Body of pancreas (tissue), 4 donors: ENCODE measurements around the gene OLIG1. TPM values are rescaled to one million over a fixed set of nuclear protein-coding genes. Genes with fewer than 3 reads are reported as not detected.

ENCODE experiments used
- ATAC-seq: fragments of 150-250 bp; one replicate; pipeline ENCODE4 v1.9.1; 2016
- DNase-seq, 4 donors: peaks; one replicate each; pipeline ENCODE4 v3.0.0-alpha.2; 2019
- H3K27ac ChIP-seq, 4 donors: fragments of 200-600 bp; sonication (generic); 1 replicate in 3 of 4; 2 replicates in 1 of 4; pipeline versions ENCODE4 v1.5.1 to v1.6.1; 2016 to 2019; ENCODE audit warnings: mild to moderate bottlenecking in 1 of 4, mixed read lengths in 1 of 4, moderate library complexity in 1 of 4
- H3K27me3 ChIP-seq, 2 donors: fragments of 200-600 bp; sonication (generic); one replicate each; pipeline ENCODE4 v1.6.0; 2016; ENCODE audit warnings: mild to moderate bottlenecking in 1 of 2
- H3K36me3 ChIP-seq, 2 donors: fragments of 200-600 bp; sonication (generic); replicated peaks in 1 of 2; 2 replicates each; pipeline ENCODE4 v1.5.1; 2016; ENCODE audit warnings: low read depth in 2 of 2; ENCODE audit not compliant: insufficient read depth in 1 of 2
- H3K4me1 ChIP-seq: fragments of 200-600 bp; sonication (generic); one replicate; pipeline ENCODE4 v1.6.0; 2016
- H3K4me3 ChIP-seq, 2 donors: fragments of 200-600 bp; sonication (generic); 1 replicate in 1 of 2; 2 replicates in 1 of 2; pipeline ENCODE4 v1.5.1; 2016 to 2019
- H3K9me3 ChIP-seq, 3 donors: fragments of 200-600 bp; sonication (generic); 1 replicate in 2 of 3; 2 replicates in 1 of 3; pipeline ENCODE4 v1.5.1; 2016
- POLR2A ChIP-seq, 3 donors: fragments of 450-650 bp; IDR thresholded peaks; one replicate each; pipeline ENCODE4 v1.6.1; 2016; ENCODE audit warnings: antibody characterized with exemption in 3 of 3, mild to moderate bottlenecking in 2 of 3
- WGBS, 2 donors: methylation state at CpG; one replicate each; pipeline ENCODE4 v1.1.5; 2017; 5-methylcytosine and 5-hydroxymethylcytosine counted together
- intact Hi-C: fragments of 100-400 bp; cut with DNase I; formaldehyde crosslinking; loops from one replicate; pipeline ENCODE4 v1.15.1; 2023
- total RNA-seq, 2 donors: library from RNA; depleted of rRNA; stranded (reverse); fragments of >200 nt; gene quantifications; one replicate each; pipeline ENCODE4 v1.1.0, GENCODE V29; 2016
- TF ChIP-seq, protein P1 (sequence below), 7 experiments: fragments of 450-650 bp in 4 of 7; fragments of 200-600 bp in 3 of 7; sonication (generic) in 3 of 7; IDR thresholded peaks; one replicate each; pipeline ENCODE4 v1.5.1; 2016 to 2019; ENCODE audit warnings: antibody characterized with exemption in 7 of 7

The OLIG1 gene
- total RNA-seq, 2 donors from 2014 or later, result not detected

DNA sequence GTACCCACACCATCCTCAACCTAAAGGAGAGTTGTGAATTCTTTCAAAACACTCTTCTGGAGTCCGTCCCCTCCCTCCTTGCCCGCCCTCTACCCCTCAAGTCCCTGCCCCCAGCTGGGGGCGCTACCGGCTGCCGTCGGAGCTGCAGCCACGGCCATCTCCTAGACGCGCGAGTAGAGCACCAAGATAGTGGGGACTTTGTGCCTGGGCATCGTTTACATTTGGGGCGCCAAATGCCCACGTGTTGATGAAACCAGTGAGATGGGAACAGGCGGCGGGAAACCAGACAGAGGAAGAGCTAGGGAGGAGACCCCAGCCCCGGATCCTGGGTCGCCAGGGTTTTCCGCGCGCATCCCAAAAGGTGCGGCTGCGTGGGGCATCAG is 44.8 kb upstream of the OLIG1 start:
- no peak for ATAC-seq
- Histone ChIP-seq H3K27ac (no peak overlapping the region), H3K4me1 (peaks cover 43% of the 10 kb centered on the region), H3K4me3 (no peak overlapping the region), H3K36me3 (no peaks in the 10 kb centered on the region), H3K9me3 (no peaks in the 10 kb centered on the region), H3K27me3 (peaks cover 0 to 59% of the 10 kb centered on the region in 2 donors)
- no peak for DNase-seq
- WGBS, 2 donors, result 3% methylated on average over 16 to 22 of the region's 22 CpGs
- TF ChIP-seq POLR2A (IDR thresholded peaks at IDR 0.05), result no peak
- TF ChIP-seq, protein P1, sequence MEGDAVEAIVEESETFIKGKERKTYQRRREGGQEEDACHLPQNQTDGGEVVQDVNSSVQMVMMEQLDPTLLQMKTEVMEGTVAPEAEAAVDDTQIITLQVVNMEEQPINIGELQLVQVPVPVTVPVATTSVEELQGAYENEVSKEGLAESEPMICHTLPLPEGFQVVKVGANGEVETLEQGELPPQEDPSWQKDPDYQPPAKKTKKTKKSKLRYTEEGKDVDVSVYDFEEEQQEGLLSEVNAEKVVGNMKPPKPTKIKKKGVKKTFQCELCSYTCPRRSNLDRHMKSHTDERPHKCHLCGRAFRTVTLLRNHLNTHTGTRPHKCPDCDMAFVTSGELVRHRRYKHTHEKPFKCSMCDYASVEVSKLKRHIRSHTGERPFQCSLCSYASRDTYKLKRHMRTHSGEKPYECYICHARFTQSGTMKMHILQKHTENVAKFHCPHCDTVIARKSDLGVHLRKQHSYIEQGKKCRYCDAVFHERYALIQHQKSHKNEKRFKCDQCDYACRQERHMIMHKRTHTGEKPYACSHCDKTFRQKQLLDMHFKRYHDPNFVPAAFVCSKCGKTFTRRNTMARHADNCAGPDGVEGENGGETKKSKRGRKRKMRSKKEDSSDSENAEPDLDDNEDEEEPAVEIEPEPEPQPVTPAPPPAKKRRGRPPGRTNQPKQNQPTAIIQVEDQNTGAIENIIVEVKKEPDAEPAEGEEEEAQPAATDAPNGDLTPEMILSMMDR (IDR thresholded peaks at IDR 0.05), result no peak
- intact Hi-C loops, result no loop called here

DNA sequence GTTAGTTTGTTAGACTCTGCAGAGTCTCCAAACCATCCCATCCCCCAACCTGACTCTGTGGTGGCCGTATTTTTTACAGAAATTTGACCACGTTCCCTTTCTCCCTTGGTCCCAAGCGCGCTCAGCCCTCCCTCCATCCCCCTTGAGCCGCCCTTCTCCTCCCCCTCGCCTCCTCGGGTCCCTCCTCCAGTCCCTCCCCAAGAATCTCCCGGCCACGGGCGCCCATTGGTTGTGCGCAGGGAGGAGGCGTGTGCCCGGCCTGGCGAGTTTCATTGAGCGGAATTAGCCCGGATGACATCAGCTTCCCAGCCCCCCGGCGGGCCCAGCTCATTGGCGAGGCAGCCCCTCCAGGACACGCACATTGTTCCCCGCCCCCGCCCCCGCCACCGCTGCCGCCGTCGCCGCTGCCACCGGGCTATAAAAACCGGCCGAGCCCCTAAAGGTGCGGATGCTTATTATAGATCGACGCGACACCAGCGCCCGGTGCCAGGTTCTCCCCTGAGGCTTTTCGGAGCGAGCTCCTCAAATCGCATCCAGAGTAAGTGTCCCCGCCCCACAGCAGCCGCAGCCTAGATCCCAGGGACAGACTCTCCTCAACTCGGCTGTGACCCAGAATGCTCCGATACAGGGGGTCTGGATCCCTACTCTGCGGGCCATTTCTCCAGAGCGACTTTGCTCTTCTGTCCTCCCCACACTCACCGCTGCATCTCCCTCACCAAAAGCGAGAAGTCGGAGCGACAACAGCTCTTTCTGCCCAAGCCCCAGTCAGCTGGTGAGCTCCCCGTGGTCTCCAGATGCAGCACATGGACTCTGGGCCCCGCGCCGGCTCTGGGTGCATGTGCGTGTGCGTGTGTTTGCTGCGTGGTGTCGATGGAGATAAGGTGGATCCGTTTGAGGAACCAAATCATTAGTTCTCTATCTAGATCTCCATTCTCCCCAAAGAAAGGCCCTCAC is 44.2 kb upstream of the OLIG1 start, which contains the start of gene OLIG2:
Gene OLIG2 (plus strand): TSS at position 447 of the 954 bp plus-strand sequence. CDS start 928 bp downstream, outside the sequence.
- intact Hi-C loops, result no loop called here
- DNase-seq, result no peak
- Histone ChIP-seq H3K27me3 (peaks cover 0 to 56% of the 10 kb centered on the region in 2 donors), H3K9me3 (no peaks in the 10 kb centered on the region), H3K4me1 (peaks cover 40% of the 10 kb centered on the region), H3K36me3 (no peaks in the 10 kb centered on the region), H3K4me3 (no peak within 1 kb of the TSS), H3K27ac (no peak within 1 kb of the TSS)
- ATAC-seq, result no peak
- TF ChIP-seq POLR2A (IDR thresholded peaks at IDR 0.05), result no peak
- TF ChIP-seq, protein P1 (IDR thresholded peaks at IDR 0.05), result no peak
- 2 to 4% methylated on average over 33 to 59 of the region's 59 CpGs for WGBS, 2 donors

DNA sequence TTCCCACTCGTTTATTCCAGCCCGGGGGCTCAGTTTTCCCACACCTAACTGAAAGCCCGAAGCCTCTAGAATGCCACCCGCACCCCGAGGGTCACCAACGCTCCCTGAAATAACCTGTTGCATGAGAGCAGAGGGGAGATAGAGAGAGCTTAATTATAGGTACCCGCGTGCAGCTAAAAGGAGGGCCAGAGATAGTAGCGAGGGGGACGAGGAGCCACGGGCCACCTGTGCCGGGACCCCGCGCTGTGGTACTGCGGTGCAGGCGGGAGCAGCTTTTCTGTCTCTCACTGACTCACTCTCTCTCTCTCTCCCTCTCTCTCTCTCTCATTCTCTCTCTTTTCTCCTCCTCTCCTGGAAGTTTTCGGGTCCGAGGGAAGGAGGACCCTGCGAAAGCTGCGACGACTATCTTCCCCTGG is 43.5 kb upstream of the OLIG1 start:
- Histone ChIP-seq H3K36me3 (no peaks in the 10 kb centered on the region), H3K27ac (no peak overlapping the region), H3K4me3 (no peak overlapping the region), H3K27me3 (peaks cover 0 to 55% of the 10 kb centered on the region in 2 donors), H3K4me1 (peaks cover 40% of the 10 kb centered on the region), H3K9me3 (no peaks in the 10 kb centered on the region)
- WGBS, 2 donors, result 2 to 5% methylated on average over 17 to 21 of the region's 21 CpGs
- TF ChIP-seq, protein P1 (IDR thresholded peaks at IDR 0.05), result no peak
- TF ChIP-seq POLR2A (IDR thresholded peaks at IDR 0.05), result no peak
- DNase-seq (no peak), ATAC-seq (no peak)
- intact Hi-C loops, result no loop called here

DNA sequence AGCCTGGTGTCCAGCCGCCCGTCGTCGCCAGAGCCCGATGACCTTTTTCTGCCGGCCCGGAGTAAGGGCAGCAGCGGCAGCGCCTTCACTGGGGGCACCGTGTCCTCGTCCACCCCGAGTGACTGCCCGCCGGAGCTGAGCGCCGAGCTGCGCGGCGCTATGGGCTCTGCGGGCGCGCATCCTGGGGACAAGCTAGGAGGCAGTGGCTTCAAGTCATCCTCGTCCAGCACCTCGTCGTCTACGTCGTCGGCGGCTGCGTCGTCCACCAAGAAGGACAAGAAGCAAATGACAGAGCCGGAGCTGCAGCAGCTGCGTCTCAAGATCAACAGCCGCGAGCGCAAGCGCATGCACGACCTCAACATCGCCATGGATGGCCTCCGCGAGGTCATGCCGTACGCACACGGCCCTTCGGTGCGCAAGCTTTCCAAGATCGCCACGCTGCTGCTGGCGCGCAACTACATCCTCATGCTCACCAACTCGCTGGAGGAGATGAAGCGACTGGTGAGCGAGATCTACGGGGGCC is 43.0 kb upstream of the OLIG1 start:
- H3K27me3 ChIP-seq, result peaks cover 0 to 51% of the 10 kb centered on the region in 2 donors
- ATAC-seq, result no peak
- TF ChIP-seq POLR2A (IDR thresholded peaks at IDR 0.05), result no peak
- TF ChIP-seq, protein P1 (IDR thresholded peaks at IDR 0.05), result no peak
- DNase-seq, result no peak
- no peak overlapping the region for H3K27ac ChIP-seq
- no peaks in the 10 kb centered on the region for H3K36me3 ChIP-seq
- intact Hi-C loops, result no loop called here
- H3K9me3 ChIP-seq, result no peaks in the 10 kb centered on the region
- H3K4me3 ChIP-seq, result no peak overlapping the region
- H3K4me1 ChIP-seq, result peaks cover 40% of the 10 kb centered on the region
- 1 to 3% methylated on average over 7 to 54 of the region's 54 CpGs for WGBS, 2 donors
